Fibroblast of mammary gland (primary cell): ENCODE measurements around the gene PTPRN2.

Source experiments
- DNase-seq: peaks from one replicate; pipeline ENCODE4 v3.0.0-alpha.2; 2010; ENCODE audit warnings: low read depth
- H3K4me3 ChIP-seq: 2 replicates; pipeline ENCODE4 v1.5.1; 2011; ENCODE audit warnings: low read depth, mild to moderate bottlenecking, low read length, moderate library complexity; ENCODE audit not compliant: control insufficient read depth
- CTCF ChIP-seq: conservative IDR thresholded peaks from 2 replicates; pipeline ENCODE4 v1.5.1; 2011; ENCODE audit warnings: low read depth, low read length, inconsistent platforms; ENCODE audit not compliant: control insufficient read depth, insufficient read depth

Gene PTPRN2

DNA sequence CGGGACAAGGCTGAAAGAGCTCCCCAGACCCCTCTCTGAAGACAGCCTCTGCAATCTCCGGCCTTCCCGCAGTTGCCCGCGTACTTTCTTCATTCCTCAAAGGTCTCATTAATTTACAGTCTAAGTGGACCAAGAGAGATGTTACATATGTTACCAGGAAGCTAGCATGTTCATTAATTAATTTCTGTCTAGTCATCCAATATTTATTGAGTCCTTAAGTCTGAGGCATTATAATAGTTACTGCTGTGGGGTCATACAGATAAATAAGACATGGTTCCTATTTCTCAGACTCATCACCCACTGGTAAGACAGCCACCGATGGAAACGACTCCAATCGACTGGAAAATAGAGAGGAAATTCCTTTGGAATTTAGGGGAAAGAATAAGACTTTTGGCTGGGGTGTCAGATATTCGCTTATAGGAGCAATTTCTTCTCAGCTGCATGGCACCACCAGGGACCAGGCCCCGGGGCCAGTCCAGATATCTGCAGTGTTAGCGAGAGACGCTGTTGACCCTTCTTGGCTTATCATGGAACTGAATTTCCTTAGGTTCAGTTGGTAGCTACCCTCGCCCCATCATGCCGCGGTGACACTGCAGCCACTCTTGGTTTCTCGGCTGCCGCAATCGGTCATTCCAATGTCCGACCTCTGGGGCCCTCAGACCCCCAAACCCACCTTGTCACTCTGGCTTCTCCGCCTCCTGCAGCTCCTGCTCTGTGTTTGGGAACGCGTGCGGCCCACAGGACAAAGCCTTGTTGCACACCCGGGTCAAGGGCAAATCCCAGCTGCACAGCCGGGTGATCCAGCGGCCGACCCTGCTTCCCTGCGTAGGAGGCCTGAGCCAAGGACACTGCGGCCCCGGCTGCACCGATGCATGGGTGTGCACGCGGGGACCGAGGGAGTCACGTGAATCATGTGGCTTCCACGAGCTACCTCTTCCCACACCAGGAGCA, 867.6 kb downstream of the PTPRN2 start:
- TF ChIP-seq CTCF, result no peak
- no peak for DNase-seq

DNA sequence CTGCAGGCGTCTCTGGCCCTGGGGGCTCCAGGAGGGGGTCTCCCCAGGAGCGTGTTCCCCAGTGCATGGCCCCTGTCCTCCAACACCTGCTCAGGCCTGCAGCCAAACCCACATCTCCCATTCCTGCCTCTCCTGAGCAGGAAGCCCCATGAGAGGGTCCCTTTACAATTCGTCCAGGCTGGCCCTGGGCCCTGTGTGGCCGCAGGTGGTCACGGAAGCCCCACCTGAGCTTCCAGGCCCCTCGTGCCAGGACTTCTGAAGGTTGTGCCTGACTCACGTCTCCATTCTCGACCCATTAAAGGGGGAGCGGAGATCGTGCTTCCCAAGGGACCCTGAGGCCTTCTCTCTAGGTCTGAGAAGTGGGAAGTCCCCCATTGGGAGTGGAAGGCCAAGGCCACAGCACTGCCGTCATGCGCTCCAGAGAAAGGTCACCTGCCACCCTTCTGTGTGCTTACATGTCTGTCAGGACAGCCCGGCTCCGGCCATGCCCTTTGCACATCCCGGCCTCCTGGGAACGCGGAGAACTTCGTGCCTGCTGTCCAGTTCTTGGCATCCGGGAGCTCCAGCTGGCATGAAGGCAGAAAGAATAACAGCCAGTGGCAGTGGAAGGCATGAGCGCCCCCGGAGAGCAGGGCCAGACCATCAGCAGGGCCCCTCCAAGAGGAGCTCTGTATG, 868.5 kb downstream of the PTPRN2 start:
- no peak overlapping the region for H3K4me3 ChIP-seq
- TF ChIP-seq CTCF, result no peak
- no peak for DNase-seq

More for the DNA sequence above, 867.6 kb downstream of the PTPRN2 start:
- no peak overlapping the region for H3K4me3 ChIP-seq

DNA sequence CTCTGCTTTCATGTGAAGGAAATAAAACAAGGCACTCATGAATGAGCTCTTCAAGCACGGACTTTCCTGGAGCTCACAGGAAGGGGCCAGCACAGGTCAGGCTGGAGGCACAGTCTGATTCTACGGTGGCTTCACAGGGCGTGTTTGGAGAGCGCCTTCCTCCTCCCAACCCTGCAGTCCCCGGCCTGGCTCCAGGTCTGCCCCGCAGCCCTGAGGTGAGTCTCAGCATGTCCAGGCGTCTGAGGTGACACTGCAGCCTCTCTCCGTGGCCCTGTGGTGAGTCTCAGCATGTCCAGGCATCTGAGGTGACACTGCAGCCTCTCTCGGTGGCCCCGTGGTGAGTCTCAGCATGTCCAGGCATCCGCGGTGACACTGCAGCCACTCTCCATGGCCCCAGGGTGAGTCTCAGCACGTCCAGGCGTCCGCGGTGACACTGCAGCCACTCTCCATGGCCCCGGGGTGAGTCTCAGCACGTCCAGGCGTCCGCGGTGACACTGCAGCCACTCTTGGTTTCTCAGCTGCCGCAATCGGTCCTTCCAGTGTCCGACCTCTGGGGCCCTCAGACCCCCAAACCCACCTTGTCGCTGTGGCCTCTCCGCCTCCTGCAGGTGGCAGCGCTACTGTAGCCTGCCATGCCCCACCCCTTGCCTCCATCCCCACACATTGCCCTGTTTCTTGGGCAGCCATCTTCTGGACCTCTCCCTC, 869.2 kb downstream of the PTPRN2 start:
- TF ChIP-seq CTCF, result no peak
- no peak for DNase-seq

GRCh38 chr7:157717211-157718174, 870.1 kb downstream of the PTPRN2 start:
- TF ChIP-seq CTCF, result no peak
- H3K4me3 ChIP-seq, result no peak overlapping the region
- DNase-seq, result no peak

More for the DNA sequence above, 869.2 kb downstream of the PTPRN2 start:
- H3K4me3 ChIP-seq, result no peak overlapping the region

- no peak for TF ChIP-seq CTCF
- no peak for DNase-seq
- no peak overlapping the region for H3K4me3 ChIP-seq
Observed at GRCh38 chr7:157715938-157716280, 871.7 kb downstream of the PTPRN2 start.
